CD4-positive, alpha-beta memory T cell (primary cell): ENCODE data around the gene NACC2. TPM values are rescaled to one million over a fixed set of nuclear protein-coding genes. Genes with fewer than 3 reads are reported as not detected.
"Not testable (repeated sequence)": the region's sequence is repeated elsewhere in the genome, so short reads cannot be mapped to it uniquely, and the experiment has no call there.

Experiments
- CTCF ChIA-PET: fragments of 350-600 bp; sonication (Branson Sonifier 250); formaldehyde crosslinking; loops from one replicate; lab custom pipeline; 2021; ENCODE audit warnings: inconsistent platforms; ENCODE audit not compliant: partially characterized antibody; lab: Charles Lee
- POLR2A ChIA-PET: fragments of 350-600 bp; sonication (Branson Sonifier 250); formaldehyde crosslinking; loops from one replicate; lab custom pipeline; 2021; ENCODE audit not compliant: partially characterized antibody; lab: Charles Lee
- DNase-seq, 5 donors: peaks; one replicate each; pipeline versions ENCODE4 v3.0.0 to v3.0.0-alpha.2; 2020 to 2022; ENCODE audit warnings: mixed read lengths in 1 of 5
- H3K27ac ChIP-seq: one replicate; pipeline ENCODE4 v1.7.0; 2013; ENCODE audit warnings: low read depth, low read length
- H3K27me3 ChIP-seq: 2 replicates; pipeline ENCODE4 v1.7.0; 2013; ENCODE audit warnings: mild to moderate bottlenecking, low read length, moderate library complexity; ENCODE audit not compliant: insufficient read depth
- H3K36me3 ChIP-seq: 2 replicates; pipeline ENCODE4 v1.7.0; 2013; ENCODE audit warnings: mild to moderate bottlenecking, low read length, moderate library complexity; ENCODE audit not compliant: insufficient read depth
- H3K4me1 ChIP-seq: 2 replicates; pipeline ENCODE4 v1.7.0; 2013; ENCODE audit warnings: mild to moderate bottlenecking, low read length, moderate library complexity; ENCODE audit not compliant: insufficient read depth
- H3K4me3 ChIP-seq, 2 donors: one replicate each; pipeline ENCODE4 v1.7.0; 2013; ENCODE audit warnings: low read length in 2 of 2, mild to moderate bottlenecking in 1 of 2
- H3K9me3 ChIP-seq, 2 donors: one replicate each; pipeline ENCODE4 v1.7.0; 2013; ENCODE audit warnings: low read length in 2 of 2, control low read depth in 1 of 2; ENCODE audit not compliant: control insufficient read depth in 1 of 2
- H3K27ac Mint-ChIP-seq, 7 donors: one replicate each; pipeline ENCODE4 v1.8.0; 2020 to 2021; ENCODE audit warnings: mixed read lengths in 7 of 7, mild to moderate bottlenecking in 6 of 7, inconsistent platforms in 3 of 7, moderate library complexity in 3 of 7
- H3K27me3 Mint-ChIP-seq, 2 donors: one replicate each; pipeline ENCODE4 v1.8.0; 2020 to 2021; ENCODE audit warnings: mixed read lengths in 2 of 2
- H3K36me3 Mint-ChIP-seq, 2 donors: one replicate each; pipeline ENCODE4 v1.8.0; 2020 to 2021; ENCODE audit warnings: mixed read lengths in 2 of 2, inconsistent platforms in 1 of 2, mild to moderate bottlenecking in 1 of 2
- H3K4me1 Mint-ChIP-seq, 4 donors: one replicate each; pipeline ENCODE4 v1.8.0; 2020 to 2021; ENCODE audit warnings: mixed read lengths in 4 of 4, mild to moderate bottlenecking in 1 of 4
- H3K4me3 Mint-ChIP-seq, 8 donors: one replicate each; pipeline ENCODE4 v1.8.0; 2020 to 2021; ENCODE audit warnings: mixed read lengths in 8 of 8, mild to moderate bottlenecking in 7 of 8, moderate library complexity in 6 of 8, inconsistent platforms in 3 of 8
- H3K9me3 Mint-ChIP-seq, 8 donors: one replicate each; pipeline ENCODE4 v1.8.0; 2020 to 2021; ENCODE audit warnings: mixed read lengths in 8 of 8, mild to moderate bottlenecking in 5 of 8, inconsistent platforms in 3 of 8, moderate library complexity in 1 of 8
- intact Hi-C: fragments of 100-400 bp; cut with micrococcal nuclease; formaldehyde crosslinking; loops from one replicate; pipeline ENCODE4 v1.15.1; 2023
- polyA plus RNA-seq, 2 donors: library from polyadenylated mRNA; unstranded; fragments of 300-500 nt; fragmentation: Illumina TruSeq; gene quantifications; one replicate each; pipeline ENCODE4 v1.2.3, GENCODE V29; 2021
- total RNA-seq, 2 experiments: library from RNA; stranded (reverse); gene quantifications; one replicate each; pipeline ENCODE4 v1.2.3, GENCODE V29; 2021

The NACC2 gene
- total and polyA plus RNA-seq, 4 experiments from 2014 or later = 0.58 to 12.2 (median 7.1) TPM

- H3K4me1 Mint-ChIP-seq, H3K4me1 ChIP-seq, H3K36me3 ChIP-seq, H3K27me3 ChIP-seq, H3K27me3 Mint-ChIP-seq, H3K9me3 ChIP-seq, POLR2A ChIA-PET, DNase-seq, H3K4me3 ChIP-seq, intact Hi-C loops, H3K27ac ChIP-seq, CTCF ChIA-PET: not testable (repeated sequence)
- Mint-ChIP-seq H3K9me3 (peaks cover 7 to 37% (median 28%) of the 10 kb centered on the region in 8 donors), H3K4me3 (peak overlapping the region in 1 of 8 donors; percentile 23), H3K36me3 (peaks cover 40 to 41% of the 10 kb centered on the region in 2 donors), H3K27ac (peak overlapping the region in 1 of 7 donors; percentile 89)
Observed at GRCh38 chr9:136040848-136041247, 54.2 kb downstream of the NACC2 start.

- no peaks in the 10 kb centered on the region for H3K27me3 ChIP-seq
- peaks cover 47 to 54% of the 10 kb centered on the region in 2 donors for H3K36me3 Mint-ChIP-seq
- H3K27me3 Mint-ChIP-seq = no peaks in the 10 kb centered on the region
- no peak for DNase-seq
- H3K9me3 ChIP-seq = peaks cover 0 to 4% of the 10 kb centered on the region in 2 donors
- H3K4me1 Mint-ChIP-seq = peaks cover 0 to 6% (median 0%) of the 10 kb centered on the region in 4 donors
- H3K4me3 ChIP-seq = no peak overlapping the region
- H3K27ac ChIP-seq = no peak overlapping the region
- intact Hi-C loops = no loop called here
- H3K4me3 Mint-ChIP-seq = no peak overlapping the region
- ChIA-PET POLR2A (no interaction called here), CTCF (no interaction called here)
- no peaks in the 10 kb centered on the region for H3K4me1 ChIP-seq
- H3K9me3 Mint-ChIP-seq = peaks cover 7 to 41% (median 32%) of the 10 kb centered on the region in 8 donors
- no peaks in the 10 kb centered on the region for H3K36me3 ChIP-seq
- H3K27ac Mint-ChIP-seq = no peak overlapping the region
Observed at GRCh38 chr9:136039488-136039887, 55.6 kb downstream of the NACC2 start.

- no peaks in the 10 kb centered on the region for H3K27me3 Mint-ChIP-seq
- H3K36me3 ChIP-seq = no peaks in the 10 kb centered on the region
- no peaks in the 10 kb centered on the region for H3K4me1 ChIP-seq
- H3K4me1 Mint-ChIP-seq = peaks cover 0 to 5% (median under 1%) of the 10 kb centered on the region in 4 donors
- no peaks in the 10 kb centered on the region for H3K27me3 ChIP-seq
- H3K27ac ChIP-seq = no peak overlapping the region
- CTCF ChIA-PET = interaction anchor here (1.3 to 1.5 kb wide), 2 partner anchors 45 to 85 kb away, joined by 3 read pairs; no protein-coding TSS in a partner anchor
- peaks cover 0 to 4% of the 10 kb centered on the region in 2 donors for H3K9me3 ChIP-seq
- peaks cover 52 to 67% of the 10 kb centered on the region in 2 donors for H3K36me3 Mint-ChIP-seq
- intact Hi-C loops = no loop called here
- no peak overlapping the region for H3K4me3 ChIP-seq
- H3K4me3 Mint-ChIP-seq = no peak overlapping the region
- H3K9me3 Mint-ChIP-seq = peaks cover 7 to 41% (median 32%) of the 10 kb centered on the region in 8 donors
- DNase-seq = no peak
- H3K27ac Mint-ChIP-seq = no peak overlapping the region
- POLR2A ChIA-PET = no interaction called here
Observed at GRCh38 chr9:136036848-136037247, 58.2 kb downstream of the NACC2 start.

GRCh38 chr9:136036050-136036449, 59.0 kb downstream of the NACC2 start:
- Histone ChIP-seq H3K27ac (no peak overlapping the region), H3K36me3 (no peaks in the 10 kb centered on the region), H3K9me3 (peaks cover 0 to 4% of the 10 kb centered on the region in 2 donors), H3K4me1 (no peaks in the 10 kb centered on the region), H3K27me3 (no peaks in the 10 kb centered on the region), H3K4me3 (no peak overlapping the region)
- ChIA-PET CTCF (no interaction called here), POLR2A (no interaction called here)
- intact Hi-C loops = no loop called here
- H3K4me1 Mint-ChIP-seq = peaks cover 0 to 5% (median under 1%) of the 10 kb centered on the region in 4 donors
- peaks cover 7 to 41% (median 32%) of the 10 kb centered on the region in 8 donors for H3K9me3 Mint-ChIP-seq
- H3K27me3 Mint-ChIP-seq = no peaks in the 10 kb centered on the region
- peaks cover 49 to 68% of the 10 kb centered on the region in 2 donors for H3K36me3 Mint-ChIP-seq
- no peak overlapping the region for H3K27ac Mint-ChIP-seq
- DNase-seq = no peak
- no peak overlapping the region for H3K4me3 Mint-ChIP-seq

- ChIA-PET CTCF (no interaction called here), POLR2A (no interaction called here)
- peaks cover 0 to 20% (median 13%) of the 10 kb centered on the region in 8 donors for H3K9me3 Mint-ChIP-seq
- intact Hi-C loops = no loop called here
- no peaks in the 10 kb centered on the region for H3K27me3 Mint-ChIP-seq
- H3K9me3 ChIP-seq = no peaks in the 10 kb centered on the region
- no peak overlapping the region for H3K27ac ChIP-seq
- H3K36me3 ChIP-seq = no peaks in the 10 kb centered on the region
- H3K4me3 ChIP-seq = no peak overlapping the region
- peaks cover 0 to 5% (median 3%) of the 10 kb centered on the region in 4 donors for H3K4me1 Mint-ChIP-seq
- H3K27ac Mint-ChIP-seq = no peak overlapping the region
- no peak overlapping the region for H3K4me3 Mint-ChIP-seq
- peaks cover 26 to 52% of the 10 kb centered on the region in 2 donors for H3K36me3 Mint-ChIP-seq
- H3K4me1 ChIP-seq = no peaks in the 10 kb centered on the region
- no peaks in the 10 kb centered on the region for H3K27me3 ChIP-seq
- DNase-seq = no peak
Observed at GRCh38 chr9:136031741-136032730, 63.1 kb downstream of the NACC2 start.

GRCh38 chr9:136031094-136031493, 64.0 kb downstream of the NACC2 start:
- Histone ChIP-seq H3K9me3 (no peaks in the 10 kb centered on the region), H3K27me3 (no peaks in the 10 kb centered on the region), H3K27ac (no peak overlapping the region), H3K4me3 (no peak overlapping the region), H3K4me1 (no peaks in the 10 kb centered on the region), H3K36me3 (no peaks in the 10 kb centered on the region)
- Mint-ChIP-seq H3K4me1 (peaks cover 0 to 9% (median 5%) of the 10 kb centered on the region in 4 donors), H3K9me3 (peaks cover 0 to 11% (median 3%) of the 10 kb centered on the region in 8 donors), H3K27me3 (no peaks in the 10 kb centered on the region), H3K36me3 (peaks cover 25 to 48% of the 10 kb centered on the region in 2 donors), H3K27ac (no peak overlapping the region), H3K4me3 (no peak overlapping the region)
- DNase-seq = no peak
- ChIA-PET POLR2A (interaction anchor here (0.6 kb wide), 1 partner anchor 78 kb away, joined by 3 read pairs; no protein-coding TSS in a partner anchor), CTCF (no interaction called here)
- intact Hi-C loops = no loop called here

GRCh38 chr9:136029556-136029955, 65.5 kb downstream of the NACC2 start:
- Histone ChIP-seq H3K9me3 (no peaks in the 10 kb centered on the region), H3K4me1 (no peaks in the 10 kb centered on the region), H3K36me3 (no peaks in the 10 kb centered on the region), H3K27me3 (no peaks in the 10 kb centered on the region), H3K4me3 (no peak overlapping the region), H3K27ac (no peak overlapping the region)
- Mint-ChIP-seq H3K4me1 (peaks cover 0 to 12% (median 5%) of the 10 kb centered on the region in 4 donors), H3K27ac (no peak overlapping the region), H3K36me3 (peaks cover 18 to 38% of the 10 kb centered on the region in 2 donors), H3K4me3 (no peak overlapping the region), H3K27me3 (no peaks in the 10 kb centered on the region), H3K9me3 (peaks cover 0 to 3% (median 0%) of the 10 kb centered on the region in 8 donors)
- no peak for DNase-seq
- POLR2A ChIA-PET = no interaction called here
- CTCF ChIA-PET = no interaction called here
- intact Hi-C loops = no loop called here
